ENCODE results near the gene DLG1.
"Not testable (repeated sequence)": the region's sequence is repeated elsewhere in the genome, so short reads cannot be mapped to it uniquely, and the experiment has no call there.

Gene DLG1

GRCh38 chr3:197197334-197197733, 101.1 kb downstream of the DLG1 start:
- DNase-seq (ENCODE audit: low spot score), result no peak
- TF ChIP-seq CTCF (IDR thresholded peaks at IDR 0.05), result no peak
- Histone ChIP-seq H3K4me3 (no peak overlapping the region), H3K27ac (no peak overlapping the region)

DNA sequence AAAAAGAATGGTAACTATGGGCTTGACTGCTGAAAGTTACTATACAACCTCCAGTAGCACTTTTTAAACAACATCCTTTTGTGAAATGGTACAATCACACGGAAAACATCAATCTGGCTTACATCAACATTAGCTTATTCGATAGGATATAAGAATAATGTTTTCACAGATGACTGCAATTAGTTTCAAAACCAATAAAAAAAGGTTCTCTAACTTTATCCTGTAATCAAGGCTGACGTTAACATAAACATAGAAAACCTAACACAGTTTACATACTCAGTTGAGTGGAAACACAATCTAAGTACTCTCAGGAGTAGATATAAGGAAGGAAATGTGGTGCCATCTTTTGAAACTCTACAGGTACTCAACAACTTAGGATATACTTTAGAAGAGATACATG, 102.2 kb downstream of the DLG1 start:
- no peak for TF ChIP-seq CTCF (IDR thresholded peaks at IDR 0.05)
- DNase-seq (ENCODE audit: low spot score), result no peak
- Histone ChIP-seq H3K27ac (no peak overlapping the region), H3K4me3 (no peak overlapping the region)

DNA sequence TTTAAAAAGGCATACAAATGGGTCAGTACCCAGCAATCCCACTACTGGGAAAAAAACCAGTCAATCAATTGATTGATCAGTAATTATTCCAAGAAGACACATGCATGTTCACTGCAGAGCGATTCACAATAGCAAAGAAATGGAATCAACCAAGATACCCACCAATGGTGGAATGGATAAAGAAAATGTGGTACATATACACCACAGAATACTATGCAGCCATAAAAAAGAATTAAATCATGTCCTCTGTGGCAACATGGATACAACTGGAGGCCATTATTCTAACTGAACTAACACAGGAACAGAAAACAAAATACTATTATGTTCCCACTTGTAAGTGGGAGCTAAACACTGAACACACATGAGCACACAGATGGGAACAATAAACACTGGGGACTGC, 103.1 kb downstream of the DLG1 start:
- Histone ChIP-seq H3K4me3 (no peak overlapping the region), H3K27ac (no peak overlapping the region)
- no peak for TF ChIP-seq CTCF (IDR thresholded peaks at IDR 0.05)
- no peak for DNase-seq (ENCODE audit: low spot score)

DNA sequence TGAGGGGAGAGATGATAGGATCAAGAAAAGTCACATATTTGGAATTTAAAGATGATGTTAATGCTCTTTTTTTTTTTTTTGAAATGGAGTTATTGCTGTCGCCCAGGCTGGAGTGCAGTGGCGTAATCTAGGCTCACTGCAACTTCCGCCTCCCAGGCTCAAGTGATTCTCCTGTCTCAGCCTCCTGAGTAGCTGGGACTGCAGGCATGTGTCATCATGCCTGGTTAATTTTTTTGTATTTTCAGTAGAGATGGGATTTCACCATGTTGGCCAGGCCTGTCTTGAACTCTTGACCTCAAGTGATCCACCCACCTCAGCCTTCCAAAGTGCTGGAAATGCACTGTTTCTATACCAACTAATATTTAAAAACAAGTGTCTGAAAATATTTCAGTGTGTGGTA, 104.7 kb downstream of the DLG1 start:
- H3K27ac ChIP-seq, result not testable (repeated sequence)

DNA sequence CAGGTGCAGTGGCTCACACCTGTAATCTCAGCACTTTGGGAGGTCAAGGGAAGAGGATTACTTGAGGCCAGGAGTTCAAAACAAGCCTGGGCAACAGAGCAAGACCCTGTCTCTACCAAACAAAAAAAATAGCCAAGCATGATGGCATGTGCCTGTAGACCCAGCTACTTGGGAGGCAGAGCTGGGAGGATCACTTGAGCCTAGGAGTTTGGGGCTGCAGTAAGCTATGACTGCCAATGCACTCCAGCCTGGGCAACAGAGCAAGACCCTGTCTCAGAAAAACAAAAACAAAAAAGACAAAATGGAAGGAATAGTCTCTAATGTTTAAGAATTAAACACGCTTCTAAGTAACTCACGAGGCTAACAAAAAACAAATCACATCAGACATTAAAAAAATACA, 106.5 kb downstream of the DLG1 start:
- DNase-seq (ENCODE audit: low spot score), result no peak
- H3K4me3 ChIP-seq, result no peak overlapping the region
- H3K27ac ChIP-seq, result no peak overlapping the region
- TF ChIP-seq CTCF (IDR thresholded peaks at IDR 0.05), result no peak

More for the DNA sequence above, 104.7 kb downstream of the DLG1 start:
- DNase-seq (ENCODE audit: low spot score); H3K4me3 ChIP-seq: not testable (repeated sequence)

- TF ChIP-seq CTCF (IDR thresholded peaks at IDR 0.05), result no peak
- no peak for DNase-seq (ENCODE audit: low spot score)
- Histone ChIP-seq H3K4me3 (no peak overlapping the region), H3K27ac (no peak overlapping the region)
Measured at GRCh38 chr3:197189623-197190022, 108.8 kb downstream of the DLG1 start.

DNA sequence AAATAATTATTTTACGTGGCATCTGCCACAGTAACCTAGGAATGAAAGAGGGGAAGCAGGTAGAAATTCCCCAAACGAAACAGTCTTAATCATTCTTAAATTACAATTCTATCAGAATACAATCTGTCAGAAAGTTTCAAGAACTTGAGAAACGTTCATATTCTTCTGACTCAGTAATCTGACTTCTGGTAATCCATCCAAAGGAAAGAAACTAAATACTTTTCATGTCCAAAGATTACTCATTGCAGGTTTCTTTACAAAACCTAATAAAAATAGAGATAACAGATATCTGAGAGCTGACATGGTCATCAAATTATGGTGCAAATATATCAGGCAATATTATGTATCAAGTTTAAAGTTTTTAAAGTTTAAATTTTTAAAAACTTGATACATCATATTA, 109.4 kb downstream of the DLG1 start:
- DNase-seq (ENCODE audit: low spot score), result no peak
- no peak overlapping the region for H3K27ac ChIP-seq
- H3K4me3 ChIP-seq, result no peak overlapping the region
- no peak for TF ChIP-seq CTCF (IDR thresholded peaks at IDR 0.05)
